Endodermal cell (in vitro differentiated cells): ENCODE data around the gene TMEM239. TPM values are rescaled to one million over a fixed set of nuclear protein-coding genes. Genes with fewer than 3 reads are reported as not detected.
A peak's percentile ranks its signal among the peaks of the same experiment; 100 is the strongest.

Source experiments
- DNase-seq: peaks from one replicate; pipeline ENCODE4 v3.0.0-alpha.2; 2017
- H3K27ac ChIP-seq: 2 replicates; pipeline ENCODE4 v1.5.1; 2013; ENCODE audit warnings: mild to moderate bottlenecking, low read depth, low read length, moderate library complexity
- H3K27me3 ChIP-seq: 2 replicates; pipeline ENCODE4 v1.6.1; 2013; ENCODE audit warnings: mild to moderate bottlenecking, low read length, moderate library complexity; ENCODE audit not compliant: insufficient read depth, control insufficient read depth, poor library complexity, severe bottlenecking
- H3K36me3 ChIP-seq: 2 replicates; pipeline ENCODE4 v1.7.0; 2013; ENCODE audit warnings: mild to moderate bottlenecking, low read length, moderate library complexity; ENCODE audit not compliant: control insufficient read depth, insufficient read depth
- H3K4me1 ChIP-seq: one replicate; pipeline ENCODE4 v1.7.0; 2013; ENCODE audit warnings: low read length; ENCODE audit not compliant: control insufficient read depth, insufficient read depth
- H3K4me3 ChIP-seq: 2 replicates; pipeline ENCODE4 v1.5.1; 2013; ENCODE audit warnings: mild to moderate bottlenecking, low read length, moderate library complexity
- H3K9ac ChIP-seq: 2 replicates; pipeline ENCODE4 v1.6.1; 2013; ENCODE audit warnings: mild to moderate bottlenecking, low read length, moderate library complexity; ENCODE audit not compliant: poor library complexity, severe bottlenecking; ENCODE audit errors: extremely low read depth
- H3K9me3 ChIP-seq: 2 replicates; pipeline ENCODE4 v1.6.1; 2013; ENCODE audit warnings: mild to moderate bottlenecking, low read length, moderate library complexity; ENCODE audit not compliant: control insufficient read depth
- H3K27ac Mint-ChIP-seq: 2 replicates; pipeline ENCODE4 v1.8.0; 2020; ENCODE audit warnings: mixed read lengths
- H3K27me3 Mint-ChIP-seq: 2 replicates; pipeline ENCODE4 v1.8.0; 2021; ENCODE audit warnings: mild to moderate bottlenecking, mixed read lengths; ENCODE audit not compliant: insufficient read depth
- H3K36me3 Mint-ChIP-seq: 2 replicates; pipeline ENCODE4 v1.8.0; 2020; ENCODE audit warnings: low read depth, mixed read lengths
- H3K4me1 Mint-ChIP-seq: 2 replicates; pipeline ENCODE4 v1.8.0; 2020; ENCODE audit warnings: mixed read lengths
- H3K4me3 Mint-ChIP-seq: 2 replicates; pipeline ENCODE4 v1.8.0; 2020; ENCODE audit warnings: mild to moderate bottlenecking, moderate library complexity, mixed read lengths
- H3K9me3 Mint-ChIP-seq: 2 replicates; pipeline ENCODE4 v1.8.0; 2020; ENCODE audit warnings: mild to moderate bottlenecking, mixed read lengths
- CTCF ChIP-seq: fragments of 200-600 bp; sonication (generic); conservative IDR thresholded peaks from 2 replicates; pipeline ENCODE4 v1.5.0; 2021; ENCODE audit warnings: antibody characterized with exemption, mild to moderate bottlenecking
- WGBS, 2 experiments: methylation state at CpG; one replicate each; pipeline versions ENCODE4 v1.1.5 to v1.1.7; 2013; ENCODE audit warnings: missing lambda C conversion rate in 2 of 2, mixed read lengths in 1 of 2; ENCODE audit not compliant: insufficient coverage in 1 of 2, insufficient read length in 1 of 2; 5-methylcytosine and 5-hydroxymethylcytosine counted together
- total RNA-seq, 2 donors: library from RNA; stranded (reverse); fragmentation: NEBNext Ultra II Directional in 1 of 2; extraction: Animal tissue kit (Norgen Biotek cat#: 25700) in 1 of 2; gene quantifications; 2 replicates in 1 of 2; 3 replicates in 1 of 2; pipeline ENCODE4 v1.2.1, GENCODE V29; 2021

Gene TMEM239
- total RNA-seq, 2 donors from 2014 or later: not detected

GRCh38 chr20:2837221-2837960, 21.2 kb downstream of the TMEM239 start:
- Histone ChIP-seq H3K4me1 (no peaks in the 10 kb centered on the region), H3K9ac (no peak overlapping the region), H3K9me3 (no peaks in the 10 kb centered on the region), H3K27ac (no peak overlapping the region), H3K4me3 (no peak overlapping the region), H3K36me3 (peaks cover 5% of the 10 kb centered on the region), H3K27me3 (no peaks in the 10 kb centered on the region)
- 91 to 94% methylated on average over 4 to 6 of the region's 6 CpGs for WGBS, 2 experiments
- Mint-ChIP-seq H3K36me3 (peaks cover 39% of the 10 kb centered on the region), H3K27ac (no peak overlapping the region), H3K9me3 (no peaks in the 10 kb centered on the region), H3K4me3 (no peak overlapping the region), H3K4me1 (no peaks in the 10 kb centered on the region), H3K27me3 (peaks cover 12% of the 10 kb centered on the region)
- no peak for TF ChIP-seq CTCF
- DNase-seq: no peak

- Mint-ChIP-seq H3K36me3 (peaks cover 40% of the 10 kb centered on the region), H3K27ac (no peak overlapping the region), H3K27me3 (peaks cover 12% of the 10 kb centered on the region), H3K9me3 (no peaks in the 10 kb centered on the region), H3K4me3 (no peak overlapping the region), H3K4me1 (no peaks in the 10 kb centered on the region)
- H3K36me3 ChIP-seq: peaks cover 5% of the 10 kb centered on the region
- H3K4me3 ChIP-seq: no peak overlapping the region
- DNase-seq: no peak
- H3K27ac ChIP-seq: no peak overlapping the region
- H3K4me1 ChIP-seq: no peaks in the 10 kb centered on the region
- 94 to 98% methylated on average over 17 to 19 of the region's 19 CpGs for WGBS, 2 experiments
- H3K9me3 ChIP-seq: no peaks in the 10 kb centered on the region
- no peak overlapping the region for H3K9ac ChIP-seq
- TF ChIP-seq CTCF: no peak
- no peaks in the 10 kb centered on the region for H3K27me3 ChIP-seq
Observed at GRCh38 chr20:2838170-2838797, 22.1 kb downstream of the TMEM239 start.

- no peak for TF ChIP-seq CTCF
- Histone ChIP-seq H3K36me3 (peaks cover 5% of the 10 kb centered on the region), H3K9me3 (no peaks in the 10 kb centered on the region), H3K4me1 (no peaks in the 10 kb centered on the region), H3K4me3 (peak overlapping the region; percentile 89), H3K27ac (no peak overlapping the region), H3K27me3 (no peaks in the 10 kb centered on the region), H3K9ac (no peak overlapping the region)
- H3K27ac Mint-ChIP-seq: no peak overlapping the region
- DNase-seq: no peak
- 95 to 97% methylated on average over 6 to 15 of the region's 15 CpGs for WGBS, 2 experiments
- H3K27me3 Mint-ChIP-seq: peaks cover 12% of the 10 kb centered on the region
- H3K36me3 Mint-ChIP-seq: peaks cover 41% of the 10 kb centered on the region
- peak overlapping the region; percentile 76 for H3K4me3 Mint-ChIP-seq
- H3K4me1 Mint-ChIP-seq: no peaks in the 10 kb centered on the region
- no peaks in the 10 kb centered on the region for H3K9me3 Mint-ChIP-seq
Observed at GRCh38 chr20:2838847-2839671, 22.9 kb downstream of the TMEM239 start.
